SIG-M5 treated with dmso at 0.1 percent for 504 hours (cell line): Measurements from ENCODE around the gene SETDB1.

Source experiments
- DNase-seq: peaks from one replicate; lab custom pipeline; 2025; ENCODE audit not compliant: unreplicated experiment; lab: John Stamatoyannopoulos, UW

The SETDB1 gene

GRCh38 chr1:150974580-150975478 lies 48.7 kb downstream of the SETDB1 start, which contains the start of gene CERS2:
TSS of gene CERS2 (minus strand) at chr1:150974835. CDS start at chr1:150969090, 5,745 bp downstream.
- DNase-seq: peak; percentile 73

DNA sequence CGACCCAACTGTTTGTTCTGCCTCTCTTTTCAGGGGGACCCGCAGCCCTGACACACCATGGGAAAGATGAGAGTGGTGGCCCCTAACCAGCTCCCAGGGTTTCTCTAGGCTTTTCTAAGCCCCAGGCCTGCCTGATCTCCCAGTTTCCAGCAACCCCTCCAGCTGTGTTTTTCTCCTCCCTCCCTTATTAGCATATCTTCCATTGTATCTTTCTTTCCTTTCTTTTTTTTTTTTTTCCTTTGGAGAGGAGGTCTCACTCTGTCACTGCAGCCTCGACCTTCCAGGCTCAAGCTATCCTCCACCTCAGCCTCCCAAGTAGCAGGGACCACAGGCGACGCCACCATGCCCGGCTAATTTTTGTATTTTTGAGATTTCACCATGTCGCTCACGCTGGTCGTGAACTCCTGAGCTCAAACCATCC lies 50.2 kb downstream of the SETDB1 start:
- DNase-seq: no peak

- DNase-seq: peak; percentile 88
Measured at GRCh38 chr1:150976879-150977694, 50.9 kb downstream of the SETDB1 start.

GRCh38 chr1:150979092-150980056 lies 53.2 kb downstream of the SETDB1 start:
- DNase-seq: peak; percentile 96

DNA sequence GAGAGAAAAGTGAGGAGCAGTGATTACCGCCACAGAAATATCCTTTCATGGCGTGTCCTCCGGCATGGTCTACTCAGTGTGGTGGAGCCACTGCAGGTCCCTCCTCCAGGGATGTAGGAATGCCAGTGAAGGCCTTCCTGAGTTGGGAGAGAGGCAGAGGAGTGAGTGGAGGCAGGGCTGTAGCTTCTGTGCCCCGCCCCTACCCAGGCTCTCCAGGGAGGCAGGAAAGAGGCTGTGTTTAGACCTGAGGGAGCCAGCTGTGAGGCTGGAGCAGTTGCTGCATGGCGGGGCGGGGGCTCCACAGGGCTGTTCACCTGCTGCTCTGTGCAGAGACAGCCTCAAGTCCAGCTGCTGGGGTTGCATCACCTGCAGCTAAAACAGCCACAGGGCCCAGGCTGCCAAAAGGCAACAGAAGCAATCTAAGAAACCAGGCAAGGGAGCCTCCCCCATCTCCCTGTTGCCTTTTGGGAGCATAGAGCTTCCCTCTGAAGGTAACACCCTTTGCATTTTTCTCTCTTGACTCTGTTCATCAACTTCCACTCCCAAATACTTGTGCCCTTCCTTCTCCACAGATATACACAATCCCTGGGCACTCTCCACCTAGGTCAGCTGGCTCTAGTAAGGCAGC lies 55.1 kb downstream of the SETDB1 start:
- peak; percentile 57 for DNase-seq

- peak; percentile 68 for DNase-seq
Measured at GRCh38 chr1:150981805-150982712, 55.9 kb downstream of the SETDB1 start, which contains the start of gene ANXA9. TSS of gene ANXA9 (plus strand) at chr1:150982292. CDS start at chr1:150983106, 814 bp downstream.

- DNase-seq: no peak
Measured at GRCh38 chr1:150985179-150985825, 59.1 kb downstream of the SETDB1 start.

DNA sequence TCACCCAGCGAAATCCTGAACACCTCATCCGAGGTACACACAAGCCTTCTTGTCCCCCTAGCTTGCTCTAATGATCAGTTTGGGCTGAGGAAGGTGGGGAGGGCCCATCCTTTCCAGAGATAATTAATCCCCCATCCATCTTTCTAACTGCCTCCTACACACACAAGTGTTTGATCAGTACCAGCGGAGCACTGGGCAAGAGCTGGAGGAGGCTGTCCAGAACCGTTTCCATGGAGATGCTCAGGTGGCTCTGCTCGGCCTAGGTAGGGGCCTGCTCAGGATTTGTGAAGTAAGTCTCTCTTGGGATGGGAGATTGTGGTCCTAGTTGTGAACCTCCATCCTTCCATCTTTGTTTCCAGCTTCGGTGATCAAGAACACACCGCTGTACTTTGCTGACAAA lies 61.8 kb downstream of the SETDB1 start:
- DNase-seq: no peak

DNA sequence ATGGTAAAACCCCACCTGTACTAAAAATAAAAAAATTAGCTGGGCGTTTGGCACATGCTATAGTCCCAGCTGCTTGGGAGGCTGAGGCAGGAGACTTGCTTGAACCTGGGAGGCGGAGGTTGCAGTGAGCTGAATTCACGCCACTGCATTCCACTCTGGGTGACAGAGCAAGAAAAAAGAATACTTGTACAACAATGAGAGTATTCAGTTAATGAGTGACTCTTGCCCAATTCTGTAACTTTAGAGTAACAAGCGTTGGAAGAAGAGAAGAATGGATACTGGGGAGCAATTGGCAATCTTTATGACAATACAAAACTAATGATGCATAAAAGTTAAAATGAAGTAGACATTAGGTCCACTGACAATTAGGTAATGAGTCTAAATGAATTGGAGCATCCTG lies 66.5 kb downstream of the SETDB1 start:
- no peak for DNase-seq

DNA sequence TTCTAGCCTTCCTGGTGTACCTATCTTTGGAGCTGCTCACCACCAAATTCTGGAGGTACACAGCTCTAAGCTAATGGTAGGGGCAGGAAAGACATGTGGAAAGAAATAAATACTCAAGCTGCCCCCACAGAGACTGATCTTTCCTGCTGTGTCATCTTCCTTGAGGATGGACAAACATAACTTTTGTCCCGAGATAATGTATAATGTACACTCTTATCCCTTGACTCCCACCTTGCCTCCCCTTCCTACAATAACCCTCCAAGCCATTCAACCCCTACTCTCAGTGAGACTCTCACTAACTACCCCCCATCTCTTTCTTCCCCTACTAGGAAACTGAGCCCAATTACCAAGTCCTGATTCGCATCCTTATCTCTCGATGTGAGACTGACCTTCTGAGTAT lies 68.1 kb downstream of the SETDB1 start:
- no peak for DNase-seq

DNA sequence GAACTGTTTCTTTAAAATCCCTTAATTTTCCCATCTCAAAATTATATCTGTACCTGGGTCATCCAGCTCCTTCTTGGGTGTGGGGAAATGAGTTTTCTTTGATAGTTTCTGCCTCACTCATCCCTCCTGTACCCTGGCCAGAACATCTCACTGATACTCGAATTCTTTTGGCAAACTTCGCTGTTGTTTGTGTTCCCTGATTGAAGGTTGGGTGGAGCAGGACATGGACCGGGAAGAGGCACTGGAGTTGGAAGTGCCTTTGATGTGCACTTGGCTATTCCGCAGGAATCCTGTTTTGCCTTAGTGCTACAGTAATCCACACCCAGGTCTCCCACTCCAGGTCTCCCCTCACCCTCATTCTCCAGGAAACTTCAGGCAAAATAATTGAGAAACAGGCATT lies 69.3 kb downstream of the SETDB1 start:
- no peak for DNase-seq

GRCh38 chr1:150995896-150996295 lies 69.7 kb downstream of the SETDB1 start:
- no peak for DNase-seq

- no peak for DNase-seq
Measured at GRCh38 chr1:150997126-150997872, 71.1 kb downstream of the SETDB1 start.

GRCh38 chr1:150997949-150998348 lies 71.8 kb downstream of the SETDB1 start:
- DNase-seq: no peak

- no peak for DNase-seq
Measured at GRCh38 chr1:150999051-150999674, 73.0 kb downstream of the SETDB1 start.

- no peak for DNase-seq
Measured at GRCh38 chr1:150999926-151000325, 73.8 kb downstream of the SETDB1 start.

DNA sequence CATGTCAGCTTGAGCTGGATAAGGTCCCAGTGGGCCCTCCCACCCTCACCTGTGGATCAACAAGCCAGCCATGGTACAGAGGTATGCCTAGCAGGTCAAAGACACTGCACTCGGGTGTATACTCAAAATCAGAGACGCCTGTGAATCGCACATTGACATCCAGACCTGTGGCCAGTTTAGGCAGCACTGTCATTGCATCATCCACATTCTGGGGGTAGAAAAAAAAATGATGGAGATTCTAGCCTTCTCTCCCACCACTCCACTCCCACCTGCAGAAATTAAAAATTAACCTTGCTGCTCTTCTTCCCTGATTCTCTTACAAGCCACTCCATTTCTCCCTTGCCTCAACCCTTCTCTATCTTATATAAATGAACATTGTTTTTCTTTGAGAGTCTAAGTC lies 74.2 kb downstream of the SETDB1 start:
- no peak for DNase-seq
